Inferior parietal cortex (tissue), 1 donor: Measurements from ENCODE around the gene CEACAM8.
"Not testable (repeated sequence)": the region's sequence is repeated elsewhere in the genome, so short reads cannot be mapped to it uniquely, and the experiment has no call there.

Experiments
- DNase-seq: peaks from one replicate; pipeline ENCODE4 v3.0.0-alpha.2; 2016; ENCODE audit errors: extremely low spot score

Gene CEACAM8

DNA sequence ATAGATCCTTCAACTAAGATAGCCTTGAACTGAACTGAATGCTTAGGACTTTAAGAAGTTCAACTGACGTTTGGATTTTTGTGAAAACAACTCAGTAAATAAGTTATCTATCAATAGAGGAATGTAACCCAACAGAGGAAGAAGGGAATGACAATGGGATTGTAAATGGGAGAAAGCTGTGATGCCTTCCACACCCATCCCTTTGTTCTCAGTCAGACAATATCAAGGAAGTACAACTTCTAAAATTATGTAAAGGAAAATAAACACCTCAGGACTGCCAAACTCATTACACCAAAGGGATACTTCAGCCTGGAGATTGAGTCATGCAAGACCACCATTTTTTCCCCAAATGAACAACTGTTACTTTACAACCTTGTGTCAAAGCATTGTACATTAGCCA lies 21.1 kb downstream of the CEACAM8 start:
- no peak for DNase-seq

DNA sequence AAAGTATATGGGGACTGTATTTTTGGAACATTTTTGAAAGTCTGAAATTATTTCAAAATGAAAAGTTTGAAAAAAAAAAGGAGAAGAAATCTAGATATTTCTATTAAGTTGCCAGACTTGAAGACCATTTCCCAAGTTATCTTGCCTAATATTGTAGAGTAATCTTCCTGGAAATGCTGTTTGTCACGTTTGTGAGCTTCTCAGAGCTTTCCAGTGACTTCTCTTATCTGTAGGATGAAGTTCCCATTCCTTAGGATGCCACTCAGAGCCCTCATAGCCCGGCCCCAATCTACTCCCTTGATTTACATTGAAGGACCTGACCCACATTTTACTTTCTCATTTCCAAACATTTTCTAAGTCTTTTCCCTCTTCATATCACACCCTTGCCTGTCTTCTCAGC lies 23.6 kb downstream of the CEACAM8 start:
- no peak for DNase-seq

- DNase-seq, result no peak
These were observed 25.5 kb downstream of the CEACAM8 start for GRCh38 chr19:42569193-42569592.

- no peak for DNase-seq
These were observed 26.7 kb downstream of the CEACAM8 start for GRCh38 chr19:42568006-42568405.

DNA sequence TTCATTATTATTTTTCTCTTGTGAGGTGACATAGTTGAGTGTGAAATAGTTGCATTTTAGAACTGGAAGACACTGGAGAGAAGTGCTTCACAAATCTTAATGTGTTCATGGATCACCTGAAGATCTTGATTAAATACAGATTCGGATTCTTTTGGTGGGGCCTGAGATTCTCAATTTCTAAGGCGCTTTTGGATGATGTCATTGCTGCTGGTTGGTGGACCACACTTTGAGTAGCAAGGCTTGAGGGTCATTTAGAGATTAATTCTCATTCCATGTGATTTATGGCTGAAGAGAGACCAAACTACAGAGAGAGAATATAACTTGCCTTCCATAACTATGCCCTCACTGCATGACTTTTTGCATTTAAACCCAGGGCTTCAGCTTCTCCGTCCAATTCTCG lies 27.2 kb downstream of the CEACAM8 start:
- no peak for DNase-seq

DNA sequence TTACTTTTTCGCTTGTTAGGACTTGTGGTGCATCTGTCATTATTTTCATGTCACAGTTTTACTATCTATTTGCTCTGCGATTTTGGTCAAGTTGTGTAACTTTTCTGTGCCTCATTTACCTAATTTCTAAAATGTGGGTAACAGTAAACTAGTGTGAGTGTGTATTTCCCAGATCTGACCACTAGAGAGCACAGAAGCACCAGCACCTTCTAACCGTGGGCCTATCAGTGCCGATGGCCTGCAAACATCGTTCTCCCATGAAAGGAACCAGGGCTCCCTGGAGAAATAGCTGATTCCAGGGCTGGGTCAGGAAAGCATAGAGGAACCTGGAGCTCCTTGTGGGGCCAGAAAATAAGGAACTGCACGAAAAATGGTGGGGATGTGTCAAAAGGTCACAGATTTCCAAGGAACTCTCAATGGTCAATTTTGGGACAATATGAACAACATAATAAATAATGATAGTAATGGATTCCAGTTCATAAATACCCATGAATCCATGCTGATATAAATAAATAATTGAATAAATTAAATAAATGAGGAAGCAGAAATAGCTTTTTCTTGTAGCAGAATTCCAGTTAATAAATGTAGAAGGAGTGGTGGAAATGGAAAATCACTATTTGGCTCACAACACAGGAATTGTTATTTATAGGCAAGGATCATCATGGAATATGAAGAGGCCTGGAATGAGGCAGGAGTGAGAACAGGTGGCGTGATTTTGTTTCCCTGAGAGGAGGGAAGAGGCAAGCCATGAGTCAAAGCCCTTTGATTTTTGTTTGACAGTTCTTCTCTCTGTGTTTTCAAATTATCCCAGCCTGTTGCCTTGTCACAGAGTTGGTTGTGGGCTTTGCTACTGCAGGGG lies 31.1 kb downstream of the CEACAM8 start:
- peak; percentile 65 for DNase-seq

- DNase-seq, result no peak
These were observed 33.2 kb downstream of the CEACAM8 start for GRCh38 chr19:42561512-42561911.

DNA sequence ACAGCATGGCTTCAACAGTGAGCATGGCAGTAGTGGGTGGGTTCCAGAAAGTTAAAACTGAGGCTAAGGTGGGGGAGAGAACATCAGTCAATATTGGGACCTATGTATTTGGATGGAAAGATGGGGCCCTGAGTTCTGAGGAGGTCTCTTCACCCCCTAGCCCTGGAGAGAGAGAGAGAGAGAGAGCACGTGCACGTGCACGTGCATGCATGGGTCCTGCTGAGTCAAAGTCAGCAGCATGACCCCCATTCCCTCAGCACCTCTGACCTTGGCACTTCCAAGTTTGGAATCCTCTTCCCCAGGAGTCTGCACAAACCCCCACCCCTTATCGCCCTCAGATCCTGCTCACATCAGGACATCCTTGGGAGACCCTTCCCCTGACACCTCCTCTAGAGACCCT lies 34.0 kb downstream of the CEACAM8 start:
- no peak for DNase-seq

DNA sequence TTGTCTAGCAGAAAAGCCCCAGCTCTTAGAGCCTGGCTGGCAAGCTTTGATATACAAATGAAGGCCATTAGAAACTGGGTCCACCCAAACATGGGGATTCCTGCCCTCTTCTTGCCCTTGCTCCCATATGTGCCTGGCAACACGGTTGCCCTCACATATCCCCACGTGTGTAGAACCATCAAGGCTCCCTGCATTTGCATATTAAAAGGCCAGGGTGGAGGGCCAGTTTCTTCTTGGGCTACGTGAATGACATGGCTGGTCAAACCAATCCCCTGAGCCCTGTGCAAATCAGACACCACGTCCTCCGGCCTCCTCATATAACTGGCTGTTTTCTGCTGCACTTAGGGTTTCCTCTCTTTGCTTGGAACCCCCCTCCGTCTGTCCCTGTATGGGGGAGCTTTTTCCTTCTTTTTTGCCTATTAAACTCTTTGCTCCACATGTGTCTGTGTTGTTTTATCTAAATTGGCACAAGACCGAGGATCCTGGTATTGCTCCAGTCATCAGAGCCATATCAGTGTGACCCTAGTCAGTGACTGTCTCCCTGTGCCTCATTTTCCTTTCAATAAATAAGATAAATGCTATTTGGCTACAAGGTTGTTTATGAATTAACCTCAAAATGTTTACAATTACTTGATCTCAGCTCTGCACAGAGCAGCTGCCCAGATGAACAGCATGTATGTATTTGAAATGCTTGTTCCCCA lies 36.1 kb downstream of the CEACAM8 start:
- DNase-seq, result no peak

GRCh38 chr19:42557386-42557871 lies 37.3 kb downstream of the CEACAM8 start:
- DNase-seq, result not testable (repeated sequence)

- no peak for DNase-seq
These were observed 38.9 kb downstream of the CEACAM8 start for GRCh38 chr19:42555801-42556200.

DNA sequence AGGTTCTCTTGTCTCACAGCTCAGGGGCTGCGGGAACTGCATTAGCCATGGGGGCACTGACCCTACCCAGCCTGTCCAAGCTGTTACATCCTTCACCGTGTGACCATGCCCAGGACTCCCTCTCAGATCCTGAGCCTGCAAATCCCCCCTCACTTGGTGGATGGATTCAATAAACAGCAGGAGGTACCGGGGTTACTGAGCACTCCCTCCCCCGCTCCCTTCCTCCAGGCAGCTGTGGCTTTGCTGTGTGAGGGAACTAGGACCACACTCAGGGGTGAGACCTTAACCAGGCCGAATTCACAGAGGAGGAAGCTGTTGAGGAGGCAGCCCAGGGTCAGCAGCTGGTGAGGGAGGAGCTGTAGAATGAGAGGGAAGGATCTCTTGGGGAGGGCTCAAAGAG lies 39.4 kb downstream of the CEACAM8 start:
- DNase-seq, result no peak

- DNase-seq, result no peak
These were observed 40.6 kb downstream of the CEACAM8 start for GRCh38 chr19:42554046-42554575.

- DNase-seq, result no peak
These were observed 41.3 kb downstream of the CEACAM8 start for GRCh38 chr19:42553292-42554045.

- no peak for DNase-seq
These were observed 42.3 kb downstream of the CEACAM8 start for GRCh38 chr19:42552086-42553065.

DNA sequence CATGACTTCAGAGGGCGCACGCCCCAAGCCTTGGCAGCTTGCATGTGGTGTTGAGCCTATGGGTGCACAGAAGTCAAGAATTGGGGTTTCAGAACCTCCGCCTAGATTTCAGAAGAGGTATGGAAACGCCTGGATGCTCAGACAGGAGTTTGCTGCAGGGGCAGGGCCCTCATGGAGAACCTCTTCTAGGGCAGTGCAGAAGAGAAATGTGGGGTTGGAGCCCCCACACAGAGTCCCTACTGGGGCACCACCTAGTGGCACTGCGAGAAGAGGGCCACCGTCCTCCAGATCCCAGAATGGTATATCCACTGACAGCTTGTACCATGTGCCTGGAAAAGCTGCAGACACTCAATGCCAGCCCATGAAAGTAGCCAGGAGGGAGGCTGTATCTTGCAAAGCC lies 44.2 kb downstream of the CEACAM8 start:
- not testable (repeated sequence) for DNase-seq

DNA sequence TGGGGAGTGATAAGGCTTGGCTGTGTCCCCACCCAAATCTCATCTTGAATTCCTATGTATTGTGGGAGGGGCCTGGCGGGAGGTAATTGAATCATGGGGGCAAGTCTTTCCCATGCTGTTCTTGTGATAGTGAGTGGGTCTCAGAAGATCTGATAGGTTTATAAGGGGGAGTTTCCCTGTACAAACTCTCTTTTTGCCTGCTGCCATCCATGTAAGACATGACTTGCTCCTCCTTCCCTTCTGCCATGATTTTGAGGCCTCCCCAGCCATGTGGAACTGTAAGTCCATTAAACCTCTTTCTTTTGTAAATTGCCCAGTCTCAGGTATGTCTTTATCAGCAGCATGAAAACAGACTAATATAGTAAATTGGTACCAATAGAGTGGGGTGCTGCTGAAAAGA lies 45.7 kb downstream of the CEACAM8 start:
- DNase-seq, result not testable (repeated sequence)

GRCh38 chr19:42548552-42548951 lies 46.2 kb downstream of the CEACAM8 start:
- no peak for DNase-seq

- DNase-seq, result no peak
These were observed 46.8 kb downstream of the CEACAM8 start for GRCh38 chr19:42547929-42548328.

GRCh38 chr19:42546831-42547500 lies 47.8 kb downstream of the CEACAM8 start:
- no peak for DNase-seq
